ENCODE measurements around the gene MRPL38. TPM values are rescaled to one million over a fixed set of nuclear protein-coding genes. Genes with fewer than 3 reads are reported as not detected.
"Not testable (repeated sequence)": the region's sequence is repeated elsewhere in the genome, so short reads cannot be mapped to it uniquely, and the experiment has no call there.

The MRPL38 gene
- total and polyA plus RNA-seq, 2 of the 8 experiments (the other 6 are each of a cell fraction or from before 2014, with no cell fraction given) = 78.4 to 125 TPM

DNA sequence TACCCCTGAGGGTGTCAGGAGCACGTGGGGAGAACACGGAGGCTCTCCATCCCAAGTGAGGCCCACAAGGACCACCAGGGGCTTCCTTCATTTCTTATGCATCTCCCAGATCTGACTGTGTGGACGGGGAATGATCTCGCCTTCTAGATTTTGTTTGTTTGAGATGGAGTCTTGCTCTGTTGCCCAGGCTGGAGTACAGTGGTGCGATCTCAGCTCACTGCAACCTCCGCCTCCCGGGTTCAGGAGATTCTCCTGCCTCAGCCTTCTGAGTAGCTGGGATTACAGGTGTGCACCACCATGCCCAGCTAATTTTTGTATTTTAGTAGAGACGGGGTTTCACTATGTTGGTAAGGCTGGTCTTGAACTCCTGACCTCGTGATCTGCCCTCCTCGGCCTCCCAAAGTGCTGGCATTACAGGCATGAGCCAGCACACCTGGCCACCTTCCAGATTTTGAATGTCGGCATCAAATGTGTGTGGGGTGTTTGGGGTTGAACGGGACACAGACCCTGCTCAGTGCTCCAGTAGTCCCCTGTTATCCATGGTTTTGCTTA lies 35.9 kb downstream of the MRPL38 start:
- not testable (repeated sequence) for FAIRE-seq; H3K9me3 ChIP-seq (ENCODE audit: insufficient read depth in 2 of 2, low read depth in 1 of 2, low read length in 1 of 2); H4K20me1 ChIP-seq (replicated peaks in 1 of 2; ENCODE audit: control insufficient read depth in 1 of 2, insufficient read depth in 2 of 2, low read length in 2 of 2); H3K79me1 ChIP-seq (ENCODE audit: low read depth, low read length); H3K79me2 ChIP-seq (ENCODE audit: control insufficient read depth in 1 of 2, insufficient read depth in 2 of 2, low read length in 2 of 2); H4K5ac ChIP-seq (ENCODE audit: insufficient read length, low read depth, low read length); H3K4me1 ChIP-seq (replicated peaks in 1 of 4; ENCODE audit: control insufficient read depth in 3 of 4, insufficient read depth in 4 of 4, low read length in 3 of 4); H2BK120ac ChIP-seq (replicated peaks; ENCODE audit: low read depth, low read length); H4K91ac ChIP-seq (replicated peaks; ENCODE audit: insufficient read length, low read length); H3K36me3 ChIP-seq (ENCODE audit: control insufficient read depth in 2 of 4, insufficient read depth in 4 of 4, low read length in 3 of 4); H3K27me3 ChIP-seq (replicated peaks in 1 of 4; ENCODE audit: control insufficient read depth in 3 of 4, extremely low read depth in 1 of 4, insufficient read depth in 3 of 4, low read length in 3 of 4); H3K9ac ChIP-seq (replicated peaks in 1 of 4; ENCODE audit: extremely low read depth in 1 of 4, low read depth in 3 of 4, low read length in 3 of 4); H3K4me2 ChIP-seq (ENCODE audit: insufficient read depth in 1 of 2, low read depth in 2 of 2, low read length in 2 of 2); H2AFZ ChIP-seq (ENCODE audit: low read length); H3K4me3 ChIP-seq (ENCODE audit: extremely low read depth in 1 of 4, insufficient read depth in 2 of 4, low read depth in 3 of 4, low read length in 4 of 4); H3K27ac ChIP-seq (ENCODE audit: low read depth, low read length); H4K8ac ChIP-seq (ENCODE audit: extremely low read depth, insufficient read depth, low read length); H3K56ac ChIP-seq (replicated peaks; ENCODE audit: insufficient read length, low read depth, low read length); H2BK15ac ChIP-seq (ENCODE audit: low read length); H3K14ac ChIP-seq (ENCODE audit: insufficient read length); H2BK20ac ChIP-seq (ENCODE audit: low read length); H3K23ac ChIP-seq (ENCODE audit: insufficient read length); H2AK5ac ChIP-seq (ENCODE audit: low read depth, low read length); H3K18ac ChIP-seq (ENCODE audit: extremely low read depth, low read length); H3K4ac ChIP-seq (replicated peaks; ENCODE audit: insufficient read length, low read depth, low read length); H3K23me2 ChIP-seq (ENCODE audit: low read depth, low read length); DNase-seq (ENCODE audit: low read depth in 1 of 2, low spot score in 2 of 2); H2BK5ac ChIP-seq (ENCODE audit: low read depth, low read length)
- 92% methylated on average over 12 of the region's 12 CpGs; no CpG with 5 or more reads in 1 of the 2 experiments for WGBS, 2 experiments (ENCODE audit: extremely low coverage in 1 of 2, insufficient coverage in 1 of 2, insufficient read length in 1 of 2, insufficient replicate concordance in 2 of 2, low coverage in 1 of 2, low lambda C conversion rate in 2 of 2, missing lambda C conversion rate in 1 of 2)
- CTCF ChIA-PET (ENCODE audit: partially characterized antibody) = interaction anchor here (1.3 to 11.3 kb wide), 4 partner anchors 7 to 23 kb away, joined by 4 to 157 read pairs (median 10); partner anchors contain the start of gene WBP2
- POLR2A ChIA-PET (ENCODE audit: partially characterized antibody) = interaction anchor here (0.8 to 1.7 kb wide), 4 partner anchors 10 to 100 kb away, joined by 3 to 5 read pairs (median 3); no protein-coding TSS in a partner anchor
- 0 out of 2 replicates have a peak overlapping the region, but pooled peaks have one; percentile 35 for H2BK12ac ChIP-seq (ENCODE audit: low read depth, low read length)
